Suprapubic skin (tissue), 4 donors: ENCODE results near the gene CCAR1.
"Not testable (repeated sequence)": the region's sequence is repeated elsewhere in the genome, so short reads cannot be mapped to it uniquely, and the experiment has no call there.

ENCODE experiments used
- CTCF ChIP-seq, 2 donors: fragments of 200-600 bp in 1 of 2; fragments of 450-650 bp in 1 of 2; sonication (generic) in 1 of 2; IDR thresholded peaks; one replicate each; pipeline ENCODE4 v1.5.1; 2016 to 2019; ENCODE audit warnings: antibody characterized with exemption in 2 of 2, mild to moderate bottlenecking in 1 of 2, moderate library complexity in 1 of 2
- EP300 ChIP-seq: sonication (generic); formaldehyde crosslinking; IDR thresholded peaks from one replicate; pipeline ENCODE4 v1.6.1; 2017; ENCODE audit warnings: antibody characterized with exemption
- POLR2A ChIP-seq, 2 donors: fragments of 450-650 bp; IDR thresholded peaks; one replicate each; pipeline ENCODE4 v1.6.1; 2017; ENCODE audit warnings: antibody characterized with exemption in 2 of 2, mild to moderate bottlenecking in 2 of 2, moderate library complexity in 2 of 2
- POLR2AphosphoS5 ChIP-seq, 3 donors: sonication (generic); formaldehyde crosslinking; IDR thresholded peaks; one replicate each; pipeline ENCODE4 v1.6.1; 2017; ENCODE audit warnings: antibody characterized with exemption in 3 of 3

GRCh38 chr10:68708987-68709386, 12.1 kb upstream of the CCAR1 start:
- not testable (repeated sequence) for TF ChIP-seq CTCF (IDR thresholded peaks at IDR 0.05); POLR2A (IDR thresholded peaks at IDR 0.05); POLR2AphosphoS5 (IDR thresholded peaks at IDR 0.05); EP300
